Measurements from ENCODE around the gene SCAP. TPM values are rescaled to one million over a fixed set of nuclear protein-coding genes. Genes with fewer than 3 reads are reported as not detected.

Gene SCAP
- total RNA-seq, 4 donors from 2014 or later: 68.7 to 108 (median 79.5) TPM

DNA sequence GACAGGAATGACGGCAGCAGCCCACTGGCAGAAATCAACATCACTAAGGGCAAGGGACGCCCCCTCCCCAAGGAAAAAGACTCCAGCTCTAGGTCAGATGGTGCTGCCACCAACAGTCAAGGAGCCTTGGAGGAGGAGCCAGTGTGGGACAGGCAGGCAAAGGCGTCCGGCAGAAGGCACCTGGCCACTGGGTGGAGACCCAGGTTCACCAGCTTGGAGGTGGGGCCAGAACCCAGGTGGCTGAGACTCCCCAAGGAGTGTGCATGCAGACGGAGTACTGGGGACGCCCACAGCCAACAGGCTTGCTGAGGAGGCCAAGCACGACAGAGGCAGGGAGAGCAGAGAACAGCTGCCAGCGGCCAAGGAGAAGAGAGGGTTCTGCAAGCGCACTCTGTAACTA, 59.7 kb downstream of the SCAP start:
- H3K4me3 ChIP-seq: no peak overlapping the region
- H3K27me3 ChIP-seq: no peaks in the 10 kb centered on the region
- peaks cover 58 to 96% (median 69%) of the 10 kb centered on the region in 3 donors for H3K36me3 ChIP-seq
- no peak overlapping the region for H3K27ac ChIP-seq
- WGBS, 2 donors: 78 to 79% methylated on average over 7 to 8 of the region's 9 CpGs
- H3K9me3 ChIP-seq: no peaks in the 10 kb centered on the region
- intact Hi-C loops (cut with DNase I): no loop called here
- TF ChIP-seq POLR2A (IDR thresholded peaks at IDR 0.05): no peak
- TF ChIP-seq, protein P1, sequence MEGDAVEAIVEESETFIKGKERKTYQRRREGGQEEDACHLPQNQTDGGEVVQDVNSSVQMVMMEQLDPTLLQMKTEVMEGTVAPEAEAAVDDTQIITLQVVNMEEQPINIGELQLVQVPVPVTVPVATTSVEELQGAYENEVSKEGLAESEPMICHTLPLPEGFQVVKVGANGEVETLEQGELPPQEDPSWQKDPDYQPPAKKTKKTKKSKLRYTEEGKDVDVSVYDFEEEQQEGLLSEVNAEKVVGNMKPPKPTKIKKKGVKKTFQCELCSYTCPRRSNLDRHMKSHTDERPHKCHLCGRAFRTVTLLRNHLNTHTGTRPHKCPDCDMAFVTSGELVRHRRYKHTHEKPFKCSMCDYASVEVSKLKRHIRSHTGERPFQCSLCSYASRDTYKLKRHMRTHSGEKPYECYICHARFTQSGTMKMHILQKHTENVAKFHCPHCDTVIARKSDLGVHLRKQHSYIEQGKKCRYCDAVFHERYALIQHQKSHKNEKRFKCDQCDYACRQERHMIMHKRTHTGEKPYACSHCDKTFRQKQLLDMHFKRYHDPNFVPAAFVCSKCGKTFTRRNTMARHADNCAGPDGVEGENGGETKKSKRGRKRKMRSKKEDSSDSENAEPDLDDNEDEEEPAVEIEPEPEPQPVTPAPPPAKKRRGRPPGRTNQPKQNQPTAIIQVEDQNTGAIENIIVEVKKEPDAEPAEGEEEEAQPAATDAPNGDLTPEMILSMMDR (IDR thresholded peaks at IDR 0.05): no peak
- peaks cover 0 to 5% (median 0%) of the 10 kb centered on the region in 3 donors for H3K4me1 ChIP-seq
- no peak for DNase-seq

DNA sequence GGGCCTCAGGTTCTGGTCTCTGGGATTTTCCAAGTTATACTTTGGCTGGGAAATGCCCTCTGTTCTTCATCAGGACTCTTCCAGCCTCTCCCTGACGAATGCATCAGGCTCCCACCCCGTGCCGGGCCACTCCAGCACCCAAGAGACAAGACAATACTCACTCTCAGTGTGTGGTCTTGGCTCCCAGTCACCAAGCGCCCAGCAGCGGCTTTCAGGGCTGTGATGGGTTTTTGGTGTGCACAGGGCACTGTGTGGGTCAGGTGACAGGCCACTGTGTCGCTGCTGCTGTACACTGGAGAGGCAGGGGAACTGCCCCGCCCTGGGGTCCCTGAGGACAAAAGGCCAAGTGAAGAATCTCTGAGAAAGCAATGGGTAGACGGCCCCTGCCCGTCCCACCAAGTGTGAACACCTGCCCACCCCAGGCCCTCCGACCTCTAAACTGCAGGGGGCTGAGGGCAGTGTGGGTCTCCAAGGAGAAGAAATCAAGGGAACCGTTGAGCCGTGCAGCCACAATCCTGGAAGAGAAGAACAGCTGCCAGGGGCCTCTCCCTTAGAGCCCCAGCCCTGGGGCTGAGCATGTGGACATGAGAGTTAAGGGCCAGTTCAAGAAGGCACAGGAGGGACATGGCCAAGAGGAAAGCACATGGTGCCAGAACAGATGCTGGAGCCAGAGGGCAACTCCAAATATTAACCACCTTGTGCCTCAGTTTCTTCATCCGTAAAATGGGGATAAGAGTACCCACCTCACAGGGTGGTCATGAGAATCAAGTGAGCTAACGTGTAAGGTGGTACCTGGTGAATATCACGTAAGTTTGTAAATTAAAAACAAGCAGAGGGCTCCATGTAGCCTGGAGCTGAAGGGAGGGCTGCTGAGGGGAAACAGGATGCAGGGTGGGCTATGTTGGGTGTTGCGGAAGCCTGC, 60.8 kb downstream of the SCAP start:
- intact Hi-C loops (cut with DNase I): no loop called here
- H3K36me3 ChIP-seq: peaks cover 66 to 97% (median 66%) of the 10 kb centered on the region in 3 donors
- TF ChIP-seq POLR2A (IDR thresholded peaks at IDR 0.05): no peak
- TF ChIP-seq, protein P1 (IDR thresholded peaks at IDR 0.05): no peak
- H3K27me3 ChIP-seq: no peaks in the 10 kb centered on the region
- H3K4me3 ChIP-seq: no peak overlapping the region
- H3K4me1 ChIP-seq: no peaks in the 10 kb centered on the region
- H3K9me3 ChIP-seq: no peaks in the 10 kb centered on the region
- peak overlapping the region in 1 of 4 donors; percentile 1 for H3K27ac ChIP-seq
- DNase-seq: no peak
- WGBS, 2 donors: 86 to 88% methylated on average over 6 to 9 of the region's 16 CpGs

DNA sequence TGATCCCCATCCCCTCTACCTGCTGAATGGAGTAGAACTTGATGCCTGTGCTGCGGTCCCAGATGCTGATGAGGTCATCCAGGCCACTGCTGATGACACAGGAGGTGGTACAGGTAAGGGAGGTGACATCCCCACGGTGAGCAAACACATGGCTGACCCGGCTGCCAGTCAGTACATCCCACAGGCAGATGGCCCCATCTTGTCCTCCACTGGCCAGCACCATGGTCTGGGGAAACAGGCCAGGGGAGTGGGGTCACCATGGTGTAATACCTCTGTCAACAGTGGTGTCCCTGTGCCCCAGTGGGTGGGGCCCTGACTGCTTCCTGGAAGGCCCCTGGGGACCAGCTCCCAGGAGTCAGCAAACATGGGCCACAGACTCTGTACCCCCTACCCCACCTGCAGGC, 61.6 kb downstream of the SCAP start:
- H3K27me3 ChIP-seq: no peaks in the 10 kb centered on the region
- H3K36me3 ChIP-seq: peaks cover 64 to 97% (median 69%) of the 10 kb centered on the region in 3 donors
- no peak for DNase-seq
- TF ChIP-seq POLR2A (IDR thresholded peaks at IDR 0.05): no peak
- TF ChIP-seq, protein P1 (IDR thresholded peaks at IDR 0.05): no peak
- no peak overlapping the region for H3K4me3 ChIP-seq
- intact Hi-C loops (cut with DNase I): no loop called here
- peak overlapping the region in 1 of 4 donors; percentile 1 for H3K27ac ChIP-seq
- H3K4me1 ChIP-seq: no peaks in the 10 kb centered on the region
- H3K9me3 ChIP-seq: no peaks in the 10 kb centered on the region
- WGBS, 2 donors: 61 to 100% methylated on average over 1 to 3 of the region's 3 CpGs

DNA sequence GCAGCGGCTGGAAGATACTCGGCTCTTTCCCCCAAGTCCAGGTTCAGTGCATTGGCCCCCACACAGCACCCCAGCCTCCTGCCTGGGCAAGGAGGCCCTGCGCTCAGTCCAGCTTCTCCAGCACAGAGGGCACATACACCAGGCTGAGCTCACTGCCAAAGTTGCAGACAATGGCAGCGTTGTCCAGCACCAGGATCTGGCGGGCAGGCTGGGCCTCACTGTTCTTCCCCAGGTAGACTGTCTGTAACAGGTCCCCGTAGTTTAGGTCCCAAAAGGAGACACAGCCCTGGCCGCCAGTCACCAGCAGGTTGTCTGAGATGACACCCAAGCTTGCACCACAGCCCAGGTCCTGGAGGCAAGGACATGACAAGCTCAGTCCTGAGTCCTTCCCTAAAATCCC, 62.0 kb downstream of the SCAP start:
- DNase-seq: no peak
- no peak overlapping the region for H3K27ac ChIP-seq
- no peaks in the 10 kb centered on the region for H3K27me3 ChIP-seq
- no peak for TF ChIP-seq POLR2A (IDR thresholded peaks at IDR 0.05)
- TF ChIP-seq, protein P1 (IDR thresholded peaks at IDR 0.05): no peak
- no peak overlapping the region for H3K4me3 ChIP-seq
- WGBS, 2 donors: 63 to 83% methylated on average over 2 to 3 of the region's 7 CpGs
- H3K36me3 ChIP-seq: peaks cover 64 to 97% (median 69%) of the 10 kb centered on the region in 3 donors
- no peaks in the 10 kb centered on the region for H3K4me1 ChIP-seq
- H3K9me3 ChIP-seq: no peaks in the 10 kb centered on the region
- intact Hi-C loops (cut with DNase I): no loop called here

DNA sequence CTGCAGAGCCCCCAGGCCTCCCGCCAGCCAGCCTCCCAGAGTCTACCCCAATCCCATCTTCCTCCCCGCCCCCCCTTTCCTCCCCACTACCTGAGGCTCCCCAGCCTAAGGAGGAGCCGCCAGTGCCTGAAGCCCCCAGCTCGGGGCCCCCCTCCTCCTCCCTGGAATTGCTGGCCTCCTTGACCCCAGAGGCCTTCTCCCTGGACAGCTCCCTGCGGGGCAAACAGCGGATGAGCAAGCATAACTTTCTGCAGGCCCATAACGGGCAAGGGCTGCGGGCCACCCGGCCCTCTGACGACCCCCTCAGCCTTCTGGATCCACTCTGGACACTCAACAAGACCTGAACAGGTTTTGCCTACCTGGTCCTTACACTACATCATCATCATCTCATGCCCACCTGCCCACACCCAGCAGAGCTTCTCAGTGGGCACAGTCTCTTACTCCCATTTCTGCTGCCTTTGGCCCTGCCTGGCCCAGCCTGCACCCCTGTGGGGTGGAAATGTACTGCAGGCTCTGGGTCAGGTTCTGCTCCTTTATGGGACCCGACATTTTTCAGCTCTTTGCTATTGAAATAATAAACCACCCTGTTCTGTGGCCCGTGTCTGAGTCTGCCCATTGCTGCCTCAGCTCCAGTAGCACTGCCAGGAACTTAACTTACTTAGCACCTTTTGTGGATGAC, 62.8 kb downstream of the SCAP start:
- DNase-seq: no peak
- Histone ChIP-seq H3K4me3 (no peak overlapping the region), H3K9me3 (no peaks in the 10 kb centered on the region), H3K36me3 (peaks cover 64 to 97% (median 68%) of the 10 kb centered on the region in 3 donors), H3K27ac (no peak overlapping the region), H3K4me1 (no peaks in the 10 kb centered on the region), H3K27me3 (no peaks in the 10 kb centered on the region)
- intact Hi-C loops (cut with DNase I): no loop called here
- TF ChIP-seq, protein P1 (IDR thresholded peaks at IDR 0.05): peak in 1 of 6 experiments; percentile 21
- TF ChIP-seq POLR2A (IDR thresholded peaks at IDR 0.05): no peak
- WGBS, 2 donors: 83 to 87% methylated on average over 8 to 9 of the region's 12 CpGs
